HEK293 (cell line): Measurements from ENCODE around the gene PHETA1.

Experiments used
- CTCF ChIA-PET: fragments of 350-600 bp; formaldehyde crosslinking; extraction: SDS; loops from one replicate; lab custom pipeline; 2021; ENCODE audit warnings: antibody characterized with exemption; lab: Yijun Ruan, JAX
- POLR2A ChIA-PET: fragments of 300-600 bp; formaldehyde crosslinking; extraction: SDS; loops from one replicate; lab custom pipeline; 2020; ENCODE audit warnings: antibody characterized with exemption, inconsistent platforms; lab: Yijun Ruan, JAX
- H3K27ac ChIP-seq: fragments of 200-500 bp; sonication (Bioruptor generic); 2 replicates; pipeline ENCODE4 v1.5.1; 2014; ENCODE audit warnings: low read depth, low read length, control low read depth, inconsistent platforms; ENCODE audit errors: extremely low read depth
- H3K36me3 ChIP-seq, 2 experiments: fragments of 200-500 bp in 1 of 2; sonication (Bioruptor generic) in 1 of 2; 1 replicate in 1 of 2; 2 replicates in 1 of 2; pipeline ENCODE4 v1.5.1; 2014 to 2017; ENCODE audit warnings: inconsistent platforms in 2 of 2, low read length in 2 of 2; ENCODE audit not compliant: control insufficient read depth in 2 of 2, insufficient read depth in 1 of 2
- H3K4me1 ChIP-seq: fragments of 200-500 bp; sonication (Bioruptor generic); 2 replicates; pipeline ENCODE4 v1.5.1; 2014; ENCODE audit warnings: mild to moderate bottlenecking, low read length, inconsistent platforms; ENCODE audit not compliant: control insufficient read depth, insufficient read depth
- H3K4me3 ChIP-seq: 2 replicates; pipeline ENCODE4 v1.5.1; 2011; ENCODE audit warnings: low read depth, mild to moderate bottlenecking, control low read depth, low read length, moderate library complexity
- H3K9me3 ChIP-seq: fragments of 200-500 bp; sonication (Bioruptor generic); 2 replicates; pipeline ENCODE4 v1.5.1; 2014; ENCODE audit warnings: low read depth, low read length, inconsistent platforms; ENCODE audit not compliant: control insufficient read depth, insufficient read depth
- IKZF3 ChIP-seq: fragments of 450-650 bp; IDR thresholded peaks from 2 replicates; pipeline ENCODE4 v1.5.0; 2018; ENCODE audit warnings: missing biosample characterization, mild to moderate bottlenecking, missing genetic modification characterization, moderate library complexity
- KLF16 ChIP-seq: fragments of 450-650 bp; formaldehyde crosslinking; IDR thresholded peaks from 2 replicates; pipeline ENCODE4 v1.5.1; 2017; ENCODE audit warnings: missing biosample characterization, missing genetic modification characterization
- SP7 ChIP-seq: fragments of 450-650 bp; formaldehyde crosslinking; IDR thresholded peaks from 2 replicates; pipeline ENCODE4 v1.5.1; 2016; ENCODE audit warnings: missing biosample characterization, missing genetic modification characterization
- ZBTB7A ChIP-seq: fragments of 450-650 bp; formaldehyde crosslinking; IDR thresholded peaks from 2 replicates; pipeline ENCODE4 v1.5.1; 2016; ENCODE audit warnings: low read depth, missing biosample characterization, missing genetic modification characterization
- ZIC2 ChIP-seq: fragments of 450-650 bp; formaldehyde crosslinking; IDR thresholded peaks from 2 replicates; pipeline ENCODE4 v1.5.1; 2016; ENCODE audit warnings: missing biosample characterization, missing genetic modification characterization
- ZNF10 ChIP-seq: fragments of 450-650 bp; formaldehyde crosslinking; IDR thresholded peaks from 2 replicates; pipeline ENCODE4 v1.5.1; 2017; ENCODE audit warnings: missing biosample characterization, missing genetic modification characterization
- ZNF223 ChIP-seq: fragments of 450-650 bp; formaldehyde crosslinking; IDR thresholded peaks from 2 replicates; pipeline ENCODE4 v1.5.1; 2016; ENCODE audit warnings: missing biosample characterization, missing genetic modification characterization
- ZNF239 ChIP-seq: fragments of 450-650 bp; formaldehyde crosslinking; IDR thresholded peaks from 2 replicates; pipeline ENCODE4 v1.5.1; 2016; ENCODE audit warnings: missing biosample characterization, missing genetic modification characterization
- ZNF391 ChIP-seq: fragments of 450-650 bp; formaldehyde crosslinking; IDR thresholded peaks from 2 replicates; pipeline ENCODE4 v1.5.1; 2016; ENCODE audit warnings: low read depth, missing biosample characterization, missing genetic modification characterization, borderline replicate concordance
- ZNF600 ChIP-seq: fragments of 450-650 bp; formaldehyde crosslinking; IDR thresholded peaks from 2 replicates; pipeline ENCODE4 v1.5.1; 2016; ENCODE audit warnings: missing biosample characterization, missing genetic modification characterization
- ZNF660 ChIP-seq: fragments of 450-650 bp; IDR thresholded peaks from 2 replicates; pipeline ENCODE4 v1.5.1; 2018; ENCODE audit warnings: missing biosample characterization, mild to moderate bottlenecking, missing genetic modification characterization
- ZNF76 ChIP-seq: fragments of 450-650 bp; formaldehyde crosslinking; IDR thresholded peaks from 2 replicates; pipeline ENCODE4; 2016; ENCODE audit warnings: low read depth, missing biosample characterization, missing genetic modification characterization, borderline replicate concordance
- ZSCAN16 ChIP-seq: fragments of 450-650 bp; formaldehyde crosslinking; IDR thresholded peaks from 2 replicates; pipeline ENCODE4 v1.5.1; 2016; ENCODE audit warnings: missing biosample characterization, missing genetic modification characterization
- TF ChIP-seq, protein P1 (sequence below): fragments of 450-650 bp; formaldehyde crosslinking; IDR thresholded peaks from 2 replicates; pipeline ENCODE4 v1.5.1; 2016; ENCODE audit warnings: missing biosample characterization, missing genetic modification characterization
- TF ChIP-seq, protein P2 (sequence below): fragments of 450-650 bp; formaldehyde crosslinking; IDR thresholded peaks from 2 replicates; pipeline ENCODE4 v1.5.1; 2016; ENCODE audit warnings: missing biosample characterization, missing genetic modification characterization
- TF ChIP-seq, protein P3 (sequence below): fragments of 450-650 bp; formaldehyde crosslinking; optimal IDR thresholded peaks from 2 replicates; pipeline ENCODE3; 2016; ENCODE audit warnings: missing biosample characterization, mild to moderate bottlenecking, missing genetic modification characterization
- TF ChIP-seq, protein P4 (sequence below): fragments of 450-650 bp; formaldehyde crosslinking; IDR thresholded peaks from 2 replicates; pipeline ENCODE4 v1.5.1; 2016; ENCODE audit warnings: missing biosample characterization, missing genetic modification characterization, low read depth
- TF ChIP-seq, protein P5 (sequence below): fragments of 450-650 bp; formaldehyde crosslinking; IDR thresholded peaks from 2 replicates; pipeline ENCODE4 v1.5.1; 2017; ENCODE audit warnings: missing biosample characterization, missing genetic modification characterization

The PHETA1 gene

DNA sequence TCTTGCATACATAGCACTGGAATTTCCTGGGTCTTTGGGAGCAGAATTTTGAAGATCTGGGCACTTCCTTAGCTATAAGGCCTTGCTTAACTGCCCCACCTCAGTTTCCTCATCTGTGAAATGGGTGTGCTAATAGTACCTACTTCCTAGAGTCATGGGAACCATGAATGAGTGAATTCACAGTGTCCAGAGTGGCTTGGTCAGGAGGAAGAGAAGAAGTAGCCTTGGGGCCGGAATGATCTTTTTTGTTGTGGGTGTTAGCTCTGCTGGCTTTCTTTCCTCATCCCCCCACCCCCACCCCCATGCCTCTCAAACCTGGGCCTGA lies 39.2 kb upstream of the PHETA1 start:
- Histone ChIP-seq H3K9me3 (no peaks in the 10 kb centered on the region), H3K4me1 (0 out of 2 replicates have a peak, but pooled peaks cover 4% of the 10 kb centered on the region), H3K36me3 (no peaks in the 10 kb centered on the region), H3K4me3 (no peak overlapping the region), H3K27ac (no peak overlapping the region)
- TF ChIP-seq, protein P1, sequence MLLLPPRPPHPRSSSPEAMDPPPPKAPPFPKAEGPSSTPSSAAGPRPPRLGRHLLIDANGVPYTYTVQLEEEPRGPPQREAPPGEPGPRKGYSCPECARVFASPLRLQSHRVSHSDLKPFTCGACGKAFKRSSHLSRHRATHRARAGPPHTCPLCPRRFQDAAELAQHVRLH (tag by site-specific recombination): 0 out of 2 replicates have a peak, but pooled peaks have one; percentile 20
- no peak for TF ChIP-seq SP7 (tag by site-specific recombination)
- CTCF ChIA-PET: interaction anchor here (1.3 to 2.5 kb wide), 4 partner anchors 12 to 44 kb away, joined by 3 to 13 read pairs (median 5); no protein-coding TSS in a partner anchor
- POLR2A ChIA-PET: interaction anchor here (0.6 kb wide), 1 partner anchor 9 kb away, joined by 6 read pairs; no protein-coding TSS in a partner anchor

DNA sequence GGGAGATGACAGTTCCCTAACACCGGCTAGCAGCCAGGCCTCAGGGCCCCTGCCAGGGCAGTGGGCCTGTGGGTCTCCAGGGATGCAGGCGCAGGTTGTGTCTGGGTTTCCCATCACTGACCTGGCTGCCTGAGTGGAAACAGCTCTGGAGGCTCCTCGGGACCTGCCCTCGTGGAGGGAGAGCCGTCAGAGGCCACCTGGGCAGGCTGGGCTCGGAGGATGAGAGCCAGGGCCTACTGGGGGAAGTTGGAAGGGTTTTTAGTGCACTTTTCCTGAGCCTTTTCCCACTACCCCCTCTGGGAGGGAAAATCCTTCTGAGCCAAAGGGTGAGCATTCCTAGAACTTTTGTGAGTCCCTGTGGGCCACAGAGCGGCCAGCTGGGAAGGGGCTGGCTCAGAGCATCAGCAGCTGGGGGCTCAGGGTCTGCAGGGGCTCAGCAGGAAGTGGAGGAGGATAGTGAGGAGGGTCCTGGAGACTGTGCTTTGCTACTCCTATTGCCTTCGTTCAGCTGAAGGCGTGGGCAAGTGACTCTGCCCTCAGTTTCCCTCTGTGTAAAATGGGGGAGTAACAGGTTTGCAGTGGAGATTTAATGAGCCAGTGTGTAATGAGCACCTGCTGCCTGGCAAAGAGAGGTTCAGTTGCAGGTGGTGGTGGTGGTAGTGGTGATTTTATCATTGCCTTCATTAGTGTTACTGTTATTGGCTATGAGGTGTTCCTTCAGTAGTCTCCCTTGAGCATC lies 38.7 kb upstream of the PHETA1 start:
- Histone ChIP-seq H3K4me3 (no peak overlapping the region), H3K36me3 (no peaks in the 10 kb centered on the region), H3K9me3 (no peaks in the 10 kb centered on the region), H3K27ac (no peak overlapping the region), H3K4me1 (0 out of 2 replicates have a peak, but pooled peaks cover 4% of the 10 kb centered on the region)
- TF ChIP-seq ZNF76 (0 out of 2 replicates have a peak, but pooled peaks have one; percentile 10), KLF16 (tag by site-specific recombination) (no peak), ZNF223 (tag by site-specific recombination) (no peak), ZNF600 (tag by site-specific recombination) (peak; percentile 47; the same call in 1 of the 2 replicates), IKZF3 (tag by site-specific recombination) (peak; percentile 55), ZNF391 (no peak), ZSCAN16 (tag by site-specific recombination) (peak; percentile 84; the same call in 1 of the 2 replicates)
- TF ChIP-seq, protein P2, sequence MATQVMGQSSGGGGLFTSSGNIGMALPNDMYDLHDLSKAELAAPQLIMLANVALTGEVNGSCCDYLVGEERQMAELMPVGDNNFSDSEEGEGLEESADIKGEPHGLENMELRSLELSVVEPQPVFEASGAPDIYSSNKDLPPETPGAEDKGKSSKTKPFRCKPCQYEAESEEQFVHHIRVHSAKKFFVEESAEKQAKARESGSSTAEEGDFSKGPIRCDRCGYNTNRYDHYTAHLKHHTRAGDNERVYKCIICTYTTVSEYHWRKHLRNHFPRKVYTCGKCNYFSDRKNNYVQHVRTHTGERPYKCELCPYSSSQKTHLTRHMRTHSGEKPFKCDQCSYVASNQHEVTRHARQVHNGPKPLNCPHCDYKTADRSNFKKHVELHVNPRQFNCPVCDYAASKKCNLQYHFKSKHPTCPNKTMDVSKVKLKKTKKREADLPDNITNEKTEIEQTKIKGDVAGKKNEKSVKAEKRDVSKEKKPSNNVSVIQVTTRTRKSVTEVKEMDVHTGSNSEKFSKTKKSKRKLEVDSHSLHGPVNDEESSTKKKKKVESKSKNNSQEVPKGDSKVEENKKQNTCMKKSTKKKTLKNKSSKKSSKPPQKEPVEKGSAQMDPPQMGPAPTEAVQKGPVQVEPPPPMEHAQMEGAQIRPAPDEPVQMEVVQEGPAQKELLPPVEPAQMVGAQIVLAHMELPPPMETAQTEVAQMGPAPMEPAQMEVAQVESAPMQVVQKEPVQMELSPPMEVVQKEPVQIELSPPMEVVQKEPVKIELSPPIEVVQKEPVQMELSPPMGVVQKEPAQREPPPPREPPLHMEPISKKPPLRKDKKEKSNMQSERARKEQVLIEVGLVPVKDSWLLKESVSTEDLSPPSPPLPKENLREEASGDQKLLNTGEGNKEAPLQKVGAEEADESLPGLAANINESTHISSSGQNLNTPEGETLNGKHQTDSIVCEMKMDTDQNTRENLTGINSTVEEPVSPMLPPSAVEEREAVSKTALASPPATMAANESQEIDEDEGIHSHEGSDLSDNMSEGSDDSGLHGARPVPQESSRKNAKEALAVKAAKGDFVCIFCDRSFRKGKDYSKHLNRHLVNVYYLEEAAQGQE (tag by site-specific recombination): no peak
- CTCF ChIA-PET: interaction anchor here (1.3 to 2.5 kb wide), 3 partner anchors 11 to 42 kb away, joined by 3 to 13 read pairs (median 6); no protein-coding TSS in a partner anchor
- POLR2A ChIA-PET: no interaction called here

DNA sequence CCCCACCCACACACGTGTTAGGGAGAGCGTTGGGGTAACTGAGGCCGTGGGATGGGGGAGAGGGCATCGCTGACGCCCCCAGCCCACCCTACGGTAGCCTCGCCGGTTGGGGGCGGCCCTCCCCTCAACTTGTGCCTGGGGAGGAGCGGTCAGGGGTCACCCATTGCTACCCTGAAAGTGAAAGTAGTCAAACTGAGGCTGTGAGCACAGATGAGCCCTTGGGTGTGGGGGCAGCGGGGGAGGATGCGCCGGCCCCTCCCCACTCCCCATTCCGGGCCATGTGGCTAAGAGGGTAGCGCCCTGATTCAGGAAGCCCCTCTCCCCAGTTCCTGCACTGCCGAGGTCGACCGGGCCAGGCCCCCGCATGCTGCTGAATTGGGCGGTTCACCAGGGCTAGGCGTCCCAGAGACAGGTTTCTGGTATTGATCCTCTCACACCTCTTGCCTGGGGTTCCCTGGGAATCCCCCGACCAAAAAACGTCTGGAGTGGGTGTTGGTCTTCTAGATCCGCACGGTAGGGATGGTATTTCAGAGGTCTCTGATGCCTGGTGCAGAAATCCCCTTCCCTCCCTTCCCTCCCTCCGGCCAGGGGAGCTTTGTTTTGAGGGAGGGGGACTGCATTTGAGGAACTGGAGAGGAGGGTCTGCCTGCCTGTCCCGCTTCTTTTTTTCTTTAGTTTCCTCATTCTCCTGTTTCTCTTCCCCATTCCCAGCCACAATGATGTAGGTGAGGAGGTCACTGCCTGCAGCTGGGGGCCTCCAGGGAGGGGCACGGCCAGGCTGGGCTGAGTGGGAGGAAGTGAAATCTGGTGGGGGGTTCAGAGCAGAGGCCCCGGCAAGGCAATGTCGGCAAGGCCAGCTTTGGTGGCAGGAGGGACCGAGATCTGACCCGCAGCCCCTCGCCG lies 37.8 kb upstream of the PHETA1 start:
- Histone ChIP-seq H3K4me1 (no peaks in the 10 kb centered on the region), H3K36me3 (no peaks in the 10 kb centered on the region), H3K4me3 (peak overlapping the region; percentile 59), H3K27ac (peak overlapping the region; percentile 34; the same call in 1 of the 2 replicates), H3K9me3 (no peaks in the 10 kb centered on the region)
- POLR2A ChIA-PET: no interaction called here
- CTCF ChIA-PET: interaction anchor here (2.5 to 3.1 kb wide), 2 partner anchors 10 to 11 kb away, joined by 13 to 15 read pairs; no protein-coding TSS in a partner anchor
- TF ChIP-seq ZBTB7A: 0 out of 2 replicates have a peak, but pooled peaks have one; percentile 54
- TF ChIP-seq ZIC2 (tag by site-specific recombination): 0 out of 2 replicates have a peak, but pooled peaks have one; percentile 13
- TF ChIP-seq ZNF10 (tag by site-specific recombination): no peak
- no peak for TF ChIP-seq ZNF660 (tag by site-specific recombination)
- TF ChIP-seq, protein P3, sequence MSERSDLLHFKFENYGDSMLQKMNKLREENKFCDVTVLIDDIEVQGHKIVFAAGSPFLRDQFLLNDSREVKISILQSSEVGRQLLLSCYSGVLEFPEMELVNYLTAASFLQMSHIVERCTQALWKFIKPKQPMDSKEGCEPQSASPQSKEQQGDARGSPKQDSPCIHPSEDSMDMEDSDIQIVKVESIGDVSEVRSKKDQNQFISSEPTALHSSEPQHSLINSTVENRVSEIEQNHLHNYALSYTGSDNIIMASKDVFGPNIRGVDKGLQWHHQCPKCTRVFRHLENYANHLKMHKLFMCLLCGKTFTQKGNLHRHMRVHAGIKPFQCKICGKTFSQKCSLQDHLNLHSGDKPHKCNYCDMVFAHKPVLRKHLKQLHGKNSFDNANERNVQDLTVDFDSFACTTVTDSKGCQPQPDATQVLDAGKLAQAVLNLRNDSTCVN (tag by site-specific recombination): peak; percentile 24
- TF ChIP-seq, protein P4, sequence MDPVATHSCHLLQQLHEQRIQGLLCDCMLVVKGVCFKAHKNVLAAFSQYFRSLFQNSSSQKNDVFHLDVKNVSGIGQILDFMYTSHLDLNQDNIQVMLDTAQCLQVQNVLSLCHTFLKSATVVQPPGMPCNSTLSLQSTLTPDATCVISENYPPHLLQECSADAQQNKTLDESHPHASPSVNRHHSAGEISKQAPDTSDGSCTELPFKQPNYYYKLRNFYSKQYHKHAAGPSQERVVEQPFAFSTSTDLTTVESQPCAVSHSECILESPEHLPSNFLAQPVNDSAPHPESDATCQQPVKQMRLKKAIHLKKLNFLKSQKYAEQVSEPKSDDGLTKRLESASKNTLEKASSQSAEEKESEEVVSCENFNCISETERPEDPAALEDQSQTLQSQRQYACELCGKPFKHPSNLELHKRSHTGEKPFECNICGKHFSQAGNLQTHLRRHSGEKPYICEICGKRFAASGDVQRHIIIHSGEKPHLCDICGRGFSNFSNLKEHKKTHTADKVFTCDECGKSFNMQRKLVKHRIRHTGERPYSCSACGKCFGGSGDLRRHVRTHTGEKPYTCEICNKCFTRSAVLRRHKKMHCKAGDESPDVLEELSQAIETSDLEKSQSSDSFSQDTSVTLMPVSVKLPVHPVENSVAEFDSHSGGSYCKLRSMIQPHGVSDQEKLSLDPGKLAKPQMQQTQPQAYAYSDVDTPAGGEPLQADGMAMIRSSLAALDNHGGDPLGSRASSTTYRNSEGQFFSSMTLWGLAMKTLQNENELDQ (tag by site-specific recombination): no peak
- TF ChIP-seq, protein P5, sequence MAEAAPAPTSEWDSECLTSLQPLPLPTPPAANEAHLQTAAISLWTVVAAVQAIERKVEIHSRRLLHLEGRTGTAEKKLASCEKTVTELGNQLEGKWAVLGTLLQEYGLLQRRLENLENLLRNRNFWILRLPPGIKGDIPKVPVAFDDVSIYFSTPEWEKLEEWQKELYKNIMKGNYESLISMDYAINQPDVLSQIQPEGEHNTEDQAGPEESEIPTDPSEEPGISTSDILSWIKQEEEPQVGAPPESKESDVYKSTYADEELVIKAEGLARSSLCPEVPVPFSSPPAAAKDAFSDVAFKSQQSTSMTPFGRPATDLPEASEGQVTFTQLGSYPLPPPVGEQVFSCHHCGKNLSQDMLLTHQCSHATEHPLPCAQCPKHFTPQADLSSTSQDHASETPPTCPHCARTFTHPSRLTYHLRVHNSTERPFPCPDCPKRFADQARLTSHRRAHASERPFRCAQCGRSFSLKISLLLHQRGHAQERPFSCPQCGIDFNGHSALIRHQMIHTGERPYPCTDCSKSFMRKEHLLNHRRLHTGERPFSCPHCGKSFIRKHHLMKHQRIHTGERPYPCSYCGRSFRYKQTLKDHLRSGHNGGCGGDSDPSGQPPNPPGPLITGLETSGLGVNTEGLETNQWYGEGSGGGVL: peak; percentile 1; the same call in 1 of the 2 replicates
- no peak for TF ChIP-seq ZNF239 (tag by site-specific recombination)
